ENCODE data around the gene KCNK10.

DNA sequence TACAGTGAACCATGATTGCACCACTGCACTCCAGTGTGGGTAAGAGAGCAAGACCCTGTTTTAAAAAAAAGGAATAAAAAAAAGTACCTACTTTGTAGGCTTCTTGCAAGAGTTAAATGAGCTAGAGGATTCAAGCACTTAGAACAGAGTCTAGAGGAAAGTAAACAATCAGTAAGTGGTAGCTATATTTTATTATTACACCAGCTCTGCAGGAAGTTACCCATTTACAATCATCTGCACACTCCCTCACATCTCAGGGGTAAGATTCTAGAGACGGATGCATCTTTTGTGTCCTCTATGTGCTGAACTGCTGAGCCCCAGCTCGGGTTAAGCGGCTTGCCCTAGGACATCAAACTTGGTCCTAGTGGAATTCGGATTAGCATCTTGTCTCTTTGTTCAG is 67.3 kb downstream of the KCNK10 start:
- TF ChIP-seq, protein P1, sequence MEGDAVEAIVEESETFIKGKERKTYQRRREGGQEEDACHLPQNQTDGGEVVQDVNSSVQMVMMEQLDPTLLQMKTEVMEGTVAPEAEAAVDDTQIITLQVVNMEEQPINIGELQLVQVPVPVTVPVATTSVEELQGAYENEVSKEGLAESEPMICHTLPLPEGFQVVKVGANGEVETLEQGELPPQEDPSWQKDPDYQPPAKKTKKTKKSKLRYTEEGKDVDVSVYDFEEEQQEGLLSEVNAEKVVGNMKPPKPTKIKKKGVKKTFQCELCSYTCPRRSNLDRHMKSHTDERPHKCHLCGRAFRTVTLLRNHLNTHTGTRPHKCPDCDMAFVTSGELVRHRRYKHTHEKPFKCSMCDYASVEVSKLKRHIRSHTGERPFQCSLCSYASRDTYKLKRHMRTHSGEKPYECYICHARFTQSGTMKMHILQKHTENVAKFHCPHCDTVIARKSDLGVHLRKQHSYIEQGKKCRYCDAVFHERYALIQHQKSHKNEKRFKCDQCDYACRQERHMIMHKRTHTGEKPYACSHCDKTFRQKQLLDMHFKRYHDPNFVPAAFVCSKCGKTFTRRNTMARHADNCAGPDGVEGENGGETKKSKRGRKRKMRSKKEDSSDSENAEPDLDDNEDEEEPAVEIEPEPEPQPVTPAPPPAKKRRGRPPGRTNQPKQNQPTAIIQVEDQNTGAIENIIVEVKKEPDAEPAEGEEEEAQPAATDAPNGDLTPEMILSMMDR (IDR thresholded peaks at IDR 0.05) = no peak
- no peak for TF ChIP-seq EZH2 (IDR thresholded peaks at IDR 0.05; ENCODE audit: borderline replicate concordance, insufficient read depth, low read depth, low read length, poor library complexity, severe bottlenecking)
